Activated CD4-positive, alpha-beta T cell treated with anti-CD3 and anti-CD28 coated beads for 36 hours (primary cell): ENCODE results near the gene DNAJC5G. TPM values are rescaled to one million over a fixed set of nuclear protein-coding genes. Genes with fewer than 3 reads are reported as not detected.

Experiments
- ATAC-seq: fragments of 200-7000 bp; cut with Tn5 transposase; one replicate; pipeline ENCODE4 v1.10.0; 2021; ENCODE audit warnings: mild to moderate bottlenecking, moderate library complexity
- CTCF ChIA-PET: fragments of 350-600 bp; sonication (Branson Sonifier 250); formaldehyde crosslinking; loops from one replicate; lab custom pipeline; 2021; ENCODE audit warnings: antibody characterized with exemption; lab: Charles Lee
- POLR2A ChIA-PET: fragments of 350-600 bp; sonication (Branson Sonifier 250); formaldehyde crosslinking; loops from one replicate; lab custom pipeline; 2021; ENCODE audit warnings: antibody characterized with exemption, inconsistent platforms; lab: Charles Lee
- DNase-seq: peaks from one replicate; pipeline ENCODE4 v3.0.0-alpha.2; 2020
- H3K27ac Mint-ChIP-seq: one replicate; pipeline ENCODE4 v1.8.0; 2021; ENCODE audit warnings: mixed read lengths
- H3K27me3 Mint-ChIP-seq: one replicate; pipeline ENCODE4 v1.8.0; 2021; ENCODE audit warnings: mixed read lengths
- H3K36me3 Mint-ChIP-seq: one replicate; pipeline ENCODE4 v1.8.0; 2021; ENCODE audit warnings: low read depth, mixed read lengths
- H3K4me1 Mint-ChIP-seq: one replicate; pipeline ENCODE4 v1.8.0; 2021; ENCODE audit warnings: mixed read lengths
- H3K4me3 Mint-ChIP-seq: one replicate; pipeline ENCODE4 v1.8.0; 2021; ENCODE audit warnings: mild to moderate bottlenecking, moderate library complexity, mixed read lengths
- H3K9me3 Mint-ChIP-seq: one replicate; pipeline ENCODE4 v1.8.0; 2021; ENCODE audit warnings: low read depth, mixed read lengths
- intact Hi-C, 2 experiments: fragments of 100-400 bp; cut with DNase I in 1 of 2; cut with micrococcal nuclease in 1 of 2; formaldehyde crosslinking; loops; one replicate each; pipeline versions ENCODE4 v1.14.2 to v1.15.1; 2022 to 2024; cut with DNase I, micrococcal nuclease
- total RNA-seq, 2 experiments: library from RNA; stranded (reverse); gene quantifications; one replicate each; pipeline ENCODE4 v1.2.3, GENCODE V29; 2021

DNAJC5G gene
- total RNA-seq, 2 experiments from 2014 or later: not detected

DNA sequence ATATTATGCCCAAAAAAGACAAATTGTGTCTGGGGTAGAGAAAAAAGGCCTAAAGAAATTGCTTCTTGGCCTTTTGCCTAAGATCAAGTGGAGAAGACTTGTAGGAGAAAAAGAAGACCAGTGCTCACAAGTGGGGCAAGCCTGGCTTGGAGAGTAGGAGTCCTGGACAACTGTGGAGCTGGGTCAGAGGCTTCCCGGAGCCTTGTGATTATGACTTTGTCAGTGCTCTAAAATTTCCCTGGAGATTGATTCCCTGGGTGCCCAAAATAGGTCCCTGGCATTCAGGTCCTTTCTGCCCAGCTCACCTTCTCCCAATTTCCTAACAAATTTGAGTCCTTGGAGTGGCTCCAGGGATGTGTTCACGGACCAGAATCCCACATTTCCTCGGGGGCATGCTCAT, 6.2 kb downstream of the DNAJC5G start:
- intact Hi-C loops: loop anchor here in 1 of 2 experiments (2.0 kb wide), 1 partner anchor 113 kb away; no protein-coding TSS in a partner anchor

DNA sequence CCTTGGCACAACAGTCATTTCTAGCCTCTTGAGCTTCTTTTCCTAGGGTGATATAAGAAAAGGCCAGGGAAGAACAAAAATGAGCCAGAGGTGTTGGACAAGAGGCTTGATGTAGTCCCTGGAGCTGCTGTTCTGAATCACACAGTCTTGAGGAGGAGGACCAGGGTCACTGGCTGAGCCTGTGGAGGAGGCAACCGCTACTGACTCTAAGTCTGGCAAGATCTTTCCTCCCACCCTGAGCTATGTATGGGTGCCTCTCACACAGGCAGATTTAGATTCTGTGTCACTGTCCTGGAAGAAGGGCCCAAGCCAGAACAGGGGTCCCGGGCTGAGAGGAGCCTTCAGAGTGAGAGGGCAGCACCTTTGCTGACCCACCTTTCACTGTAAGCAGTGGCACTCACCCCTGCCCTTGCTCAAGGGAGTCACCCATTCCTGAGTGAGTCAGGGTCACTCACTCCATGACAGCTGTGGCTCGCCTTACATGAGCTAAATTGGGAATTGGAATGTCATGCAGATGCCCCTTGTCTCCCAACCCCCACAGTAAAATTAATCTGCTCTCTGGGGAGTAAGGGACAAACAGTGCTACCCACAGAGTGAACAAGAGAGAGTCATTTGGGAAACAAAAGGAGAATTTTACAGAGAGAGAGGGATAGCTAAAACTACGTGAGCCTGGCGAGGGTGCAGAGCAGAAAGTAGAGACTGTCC, 6.8 kb downstream of the DNAJC5G start, which contains the start of gene TRIM54:
Gene TRIM54 (plus strand): TSS at position 575 of the 705 bp plus-strand sequence. CDS start 303 bp downstream, outside the sequence.
- H3K27me3 Mint-ChIP-seq: peaks cover 15% of the 10 kb centered on the region
- intact Hi-C loops: loop anchor here in 1 of 2 experiments (2.0 kb wide), 1 partner anchor 113 kb away; no protein-coding TSS in a partner anchor
- DNase-seq: no peak
- no peaks in the 10 kb centered on the region for H3K36me3 Mint-ChIP-seq
- no peaks in the 10 kb centered on the region for H3K9me3 Mint-ChIP-seq
- POLR2A ChIA-PET: interaction anchor here (1.0 kb wide), 1 partner anchor 11 kb away, joined by 3 read pairs; no protein-coding TSS in a partner anchor
- ATAC-seq: no peak
- no peak within 1 kb of the TSS for H3K27ac Mint-ChIP-seq
- H3K4me1 Mint-ChIP-seq: peaks cover 4% of the 10 kb centered on the region
- CTCF ChIA-PET: interaction anchor here (0.7 to 5.6 kb wide), 13 partner anchors 10 to 183 kb away, joined by 3 to 82 read pairs (median 5); partner anchors contain the start of genes MPV17 and SLC30A3
- H3K4me3 Mint-ChIP-seq: no peak within 1 kb of the TSS

More for the DNA sequence above, 6.2 kb downstream of the DNAJC5G start:
- POLR2A ChIA-PET: interaction anchor here (1.0 kb wide), 1 partner anchor 11 kb away, joined by 3 read pairs; no protein-coding TSS in a partner anchor
- H3K4me1 Mint-ChIP-seq: peaks cover 4% of the 10 kb centered on the region
- ATAC-seq: no peak
- no peak for DNase-seq
- CTCF ChIA-PET: interaction anchor here (0.7 to 5.6 kb wide), 13 partner anchors 9 to 182 kb away, joined by 3 to 82 read pairs (median 12); partner anchors contain the start of genes MPV17 and SLC30A3
- no peak overlapping the region for H3K27ac Mint-ChIP-seq
- no peak overlapping the region for H3K4me3 Mint-ChIP-seq
- peaks cover 15% of the 10 kb centered on the region for H3K27me3 Mint-ChIP-seq
- no peaks in the 10 kb centered on the region for H3K9me3 Mint-ChIP-seq
- no peaks in the 10 kb centered on the region for H3K36me3 Mint-ChIP-seq

DNA sequence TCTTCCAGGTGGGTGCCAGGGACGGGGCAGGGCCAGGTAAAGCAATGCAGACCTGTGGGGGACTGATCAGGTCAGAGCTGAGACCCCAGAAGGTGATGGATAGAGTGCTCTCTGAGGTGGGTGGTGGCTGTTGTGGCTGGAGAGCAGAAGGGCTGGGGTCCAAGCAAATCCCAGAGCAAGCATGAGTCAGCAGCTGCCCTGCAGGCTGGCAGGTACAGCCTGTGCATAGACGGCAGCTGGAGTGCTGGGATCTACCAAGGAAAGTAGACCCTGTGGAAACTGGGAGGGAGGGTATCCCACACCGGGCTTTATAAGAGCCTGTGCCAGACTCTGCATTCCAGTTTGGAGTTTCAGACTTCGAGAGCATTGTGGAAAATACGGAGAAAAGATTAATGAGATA, 7.7 kb downstream of the DNAJC5G start:
- intact Hi-C loops: no loop called here
- no peak for DNase-seq
- H3K4me1 Mint-ChIP-seq: peaks cover 4% of the 10 kb centered on the region
- no peak for ATAC-seq
- no peaks in the 10 kb centered on the region for H3K36me3 Mint-ChIP-seq
- peaks cover 12% of the 10 kb centered on the region for H3K27me3 Mint-ChIP-seq
- ChIA-PET POLR2A (interaction anchor here (0.6 kb wide), 1 partner anchor 11 kb away, joined by 3 read pairs; no protein-coding TSS in a partner anchor), CTCF (interaction anchor here (0.7 to 5.6 kb wide), 11 partner anchors 10 to 1822 kb away, joined by 3 to 82 read pairs (median 6); partner anchors contain the start of gene SLC30A3)
- no peak overlapping the region for H3K27ac Mint-ChIP-seq
- H3K4me3 Mint-ChIP-seq: no peak overlapping the region
- H3K9me3 Mint-ChIP-seq: no peaks in the 10 kb centered on the region

DNA sequence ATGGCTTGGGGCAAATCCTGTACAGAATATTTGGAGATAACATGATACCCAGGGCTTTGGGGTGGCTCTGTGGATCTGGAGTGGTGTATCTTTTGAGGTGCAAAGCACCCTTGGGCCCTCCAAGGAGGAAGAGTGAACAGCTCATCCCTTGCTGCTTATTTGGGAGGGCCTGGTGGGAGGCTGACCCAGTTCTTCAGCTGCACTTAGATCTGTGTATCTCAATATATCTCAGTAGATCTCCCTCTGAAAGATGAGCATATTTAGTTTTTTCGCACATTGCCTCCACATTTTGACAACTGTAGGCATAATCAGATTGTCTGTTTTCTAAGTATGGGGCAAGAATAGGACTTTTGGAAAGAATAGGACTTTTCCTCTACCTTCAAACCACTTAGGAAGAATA, 9.8 kb downstream of the DNAJC5G start:
- H3K4me1 Mint-ChIP-seq: peaks cover under 1% of the 10 kb centered on the region
- H3K27me3 Mint-ChIP-seq: peaks cover 8% of the 10 kb centered on the region
- H3K4me3 Mint-ChIP-seq: no peak overlapping the region
- DNase-seq: no peak
- H3K27ac Mint-ChIP-seq: no peak overlapping the region
- H3K9me3 Mint-ChIP-seq: no peaks in the 10 kb centered on the region
- CTCF ChIA-PET: interaction anchor here (1.0 to 2.1 kb wide), 4 partner anchors 19 to 36 kb away, joined by 3 to 6 read pairs (median 4); no protein-coding TSS in a partner anchor
- H3K36me3 Mint-ChIP-seq: no peaks in the 10 kb centered on the region
- ATAC-seq: no peak
- POLR2A ChIA-PET: no interaction called here
- intact Hi-C loops: no loop called here

DNA sequence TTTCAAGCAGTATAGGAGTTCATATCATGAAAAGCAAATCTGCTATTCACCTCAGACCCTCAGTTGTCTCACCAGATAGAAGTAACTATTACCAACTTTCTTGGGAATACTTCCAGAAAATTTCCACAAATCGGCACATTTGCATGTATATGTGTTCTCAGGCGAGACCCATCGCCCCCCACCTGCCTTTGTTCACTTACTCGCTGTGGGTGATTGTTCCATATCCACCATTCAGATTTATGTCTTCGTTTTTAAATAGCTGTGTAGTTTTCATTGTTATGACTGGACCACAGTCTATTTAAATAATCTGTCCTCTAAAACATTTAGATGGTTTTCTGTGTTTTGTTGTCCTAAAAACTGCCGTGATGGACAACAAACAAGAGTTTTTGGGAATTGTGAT, 10.2 kb downstream of the DNAJC5G start:
- peaks cover 8% of the 10 kb centered on the region for H3K27me3 Mint-ChIP-seq
- CTCF ChIA-PET: interaction anchor here (0.8 kb wide), 1 partner anchor 192 kb away, joined by 4 read pairs; no protein-coding TSS in a partner anchor
- ATAC-seq: no peak

DNA sequence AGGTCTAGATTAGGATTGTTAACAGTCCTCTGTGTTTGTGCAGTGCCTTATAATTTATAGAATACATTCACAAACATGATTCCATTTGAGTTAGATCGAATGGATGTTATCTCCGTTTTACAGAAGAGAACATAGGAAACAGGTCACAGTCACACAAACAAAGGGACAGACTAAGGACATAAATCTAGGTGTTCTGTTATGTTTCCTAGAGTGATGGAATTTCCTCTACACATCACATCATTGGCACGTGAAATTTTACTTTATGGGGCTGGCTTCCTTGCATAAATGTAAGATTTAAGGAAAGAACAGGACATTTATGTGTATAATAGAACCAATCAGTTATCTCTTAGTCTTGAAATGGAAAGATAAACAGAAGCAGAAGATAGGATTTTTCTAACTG, 13.4 kb downstream of the DNAJC5G start:
- no peaks in the 10 kb centered on the region for H3K36me3 Mint-ChIP-seq
- ChIA-PET POLR2A (no interaction called here), CTCF (interaction anchor here (0.6 to 1.8 kb wide), 4 partner anchors 9 to 122 kb away, joined by 3 to 7 read pairs (median 4); no protein-coding TSS in a partner anchor)
- no peaks in the 10 kb centered on the region for H3K4me1 Mint-ChIP-seq
- H3K4me3 Mint-ChIP-seq: no peak overlapping the region
- H3K27ac Mint-ChIP-seq: no peak overlapping the region
- peaks cover 8% of the 10 kb centered on the region for H3K27me3 Mint-ChIP-seq
- DNase-seq (no peak), ATAC-seq (no peak)
- intact Hi-C loops: no loop called here
- no peaks in the 10 kb centered on the region for H3K9me3 Mint-ChIP-seq

More for the DNA sequence above, 10.2 kb downstream of the DNAJC5G start:
- H3K27ac Mint-ChIP-seq: no peak overlapping the region
- no peak for DNase-seq
- POLR2A ChIA-PET: no interaction called here
- H3K4me3 Mint-ChIP-seq: no peak overlapping the region
- H3K9me3 Mint-ChIP-seq: no peaks in the 10 kb centered on the region
- no peaks in the 10 kb centered on the region for H3K4me1 Mint-ChIP-seq
- no peaks in the 10 kb centered on the region for H3K36me3 Mint-ChIP-seq
- intact Hi-C loops: no loop called here

DNA sequence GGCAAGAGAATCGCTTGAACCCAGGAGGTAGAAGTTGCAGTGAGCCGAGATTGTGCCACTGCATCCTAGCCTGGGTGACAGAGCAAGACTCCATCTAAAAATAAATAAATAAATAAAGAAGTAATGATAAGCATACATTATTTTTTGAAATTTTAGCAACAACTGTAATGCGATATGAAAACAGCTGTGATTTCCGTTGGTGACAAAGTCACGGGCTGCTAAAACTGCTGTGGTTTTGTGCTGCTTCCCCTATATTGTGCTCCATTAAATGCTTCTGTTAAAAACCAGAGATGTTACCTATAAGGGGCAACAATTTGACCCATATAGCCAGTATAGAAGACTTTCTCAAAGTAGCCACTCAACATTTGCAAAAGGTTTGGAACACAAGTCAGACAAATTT, 15.3 kb downstream of the DNAJC5G start:
- Mint-ChIP-seq H3K36me3 (no peaks in the 10 kb centered on the region), H3K9me3 (no peaks in the 10 kb centered on the region), H3K4me3 (no peak overlapping the region), H3K4me1 (no peaks in the 10 kb centered on the region), H3K27ac (no peak overlapping the region), H3K27me3 (peaks cover 6% of the 10 kb centered on the region)
- intact Hi-C loops: no loop called here
- DNase-seq: no peak
- no peak for ATAC-seq
- POLR2A ChIA-PET: interaction anchor here (0.6 kb wide), 1 partner anchor 441 kb away, joined by 5 read pairs; no protein-coding TSS in a partner anchor
- CTCF ChIA-PET: interaction anchor here (1.0 to 3.7 kb wide), 4 partner anchors 9 to 444 kb away, joined by 3 to 19 read pairs (median 4); no protein-coding TSS in a partner anchor

DNA sequence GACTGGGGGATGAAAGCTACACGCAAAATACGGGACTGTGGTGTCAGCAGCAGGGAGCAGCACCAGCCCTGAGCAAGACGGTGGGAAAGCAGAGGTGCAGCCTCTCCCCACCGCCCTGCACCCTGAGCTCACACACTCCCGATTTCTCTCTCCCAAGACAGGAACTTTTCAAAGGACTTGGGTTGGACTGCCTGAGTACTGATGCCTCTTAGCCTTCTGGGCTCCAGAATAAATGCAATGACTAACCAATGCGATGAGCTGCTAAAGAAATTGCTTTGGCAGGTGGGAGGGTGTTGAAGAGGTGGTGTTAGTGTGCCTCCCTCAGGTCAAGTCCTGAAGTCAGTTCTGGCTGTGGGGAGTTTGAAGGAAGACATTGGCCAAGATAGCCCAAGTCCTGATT, 16.6 kb downstream of the DNAJC5G start:
- Mint-ChIP-seq H3K27me3 (peaks cover 6% of the 10 kb centered on the region), H3K4me3 (no peak overlapping the region), H3K27ac (no peak overlapping the region), H3K9me3 (no peaks in the 10 kb centered on the region), H3K36me3 (no peaks in the 10 kb centered on the region), H3K4me1 (no peaks in the 10 kb centered on the region)
- intact Hi-C loops: no loop called here
- CTCF ChIA-PET: interaction anchor here (1.9 to 3.7 kb wide), 3 partner anchors 9 to 12 kb away, joined by 5 to 23 read pairs (median 19); partner anchors contain the start of gene TRIM54
- ATAC-seq: peak; percentile 26
- no peak for DNase-seq
- POLR2A ChIA-PET: interaction anchor here (1.2 kb wide), 1 partner anchor 10 kb away, joined by 3 read pairs; the partner anchor contains the start of gene TRIM54

DNA sequence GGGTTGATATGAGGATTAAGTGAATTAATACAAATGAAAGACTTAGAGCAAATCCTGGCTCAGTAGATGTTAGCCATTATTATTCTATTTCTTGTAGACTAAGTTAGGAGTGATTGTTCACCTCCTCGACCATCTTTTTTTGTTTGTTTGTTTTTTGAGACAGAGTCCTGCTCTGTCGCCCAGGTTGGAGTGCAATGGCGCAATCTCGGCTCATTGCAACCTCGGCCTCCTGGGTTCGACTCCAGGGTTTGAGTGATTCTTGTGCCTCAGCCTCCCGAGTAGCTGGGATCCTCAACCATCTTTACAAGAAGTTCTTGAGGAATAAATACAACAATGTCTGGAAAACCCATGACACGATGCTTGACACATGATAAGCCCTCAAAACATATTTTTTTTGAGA, 19.7 kb downstream of the DNAJC5G start:
- H3K27me3 Mint-ChIP-seq: peaks cover 6% of the 10 kb centered on the region
- intact Hi-C loops: no loop called here
- no peaks in the 10 kb centered on the region for H3K36me3 Mint-ChIP-seq
- H3K4me1 Mint-ChIP-seq: no peaks in the 10 kb centered on the region
- CTCF ChIA-PET: interaction anchor here (1.8 kb wide), 1 partner anchor 15 kb away, joined by 9 read pairs; no protein-coding TSS in a partner anchor
- no peaks in the 10 kb centered on the region for H3K9me3 Mint-ChIP-seq
- POLR2A ChIA-PET: interaction anchor here (0.7 kb wide), 1 partner anchor 162 kb away, joined by 7 read pairs; no protein-coding TSS in a partner anchor
- H3K27ac Mint-ChIP-seq: no peak overlapping the region
- no peak for ATAC-seq
- no peak for DNase-seq
- no peak overlapping the region for H3K4me3 Mint-ChIP-seq

DNA sequence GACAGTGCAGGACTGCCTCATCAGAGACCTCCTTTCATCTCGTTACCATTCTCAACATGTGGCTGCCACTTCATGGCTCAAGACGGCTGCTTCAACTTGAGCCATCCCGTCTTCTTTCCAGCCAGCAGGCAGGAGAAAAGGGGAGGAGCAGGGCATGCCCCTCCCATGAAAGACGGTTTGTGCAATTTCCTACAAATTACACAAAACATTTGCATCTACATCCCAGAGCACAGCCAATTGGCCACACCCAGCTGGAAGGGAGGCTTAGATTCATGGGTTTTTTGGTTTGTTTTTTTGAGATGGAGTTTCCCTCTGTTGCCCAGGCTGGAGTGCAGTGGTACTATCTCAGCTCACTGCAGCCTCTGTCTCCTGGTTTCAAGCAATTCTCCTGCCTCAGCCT, 21.2 kb downstream of the DNAJC5G start:
- Mint-ChIP-seq H3K9me3 (no peaks in the 10 kb centered on the region), H3K27me3 (peaks cover 6% of the 10 kb centered on the region), H3K4me3 (no peak overlapping the region), H3K4me1 (no peaks in the 10 kb centered on the region), H3K27ac (no peak overlapping the region), H3K36me3 (no peaks in the 10 kb centered on the region)
- CTCF ChIA-PET: interaction anchor here (0.9 to 1.6 kb wide), 3 partner anchors 16 to 48 kb away, joined by 3 to 10 read pairs (median 3); no protein-coding TSS in a partner anchor
- DNase-seq (no peak), ATAC-seq (no peak)
- intact Hi-C loops: no loop called here
- POLR2A ChIA-PET: no interaction called here

DNA sequence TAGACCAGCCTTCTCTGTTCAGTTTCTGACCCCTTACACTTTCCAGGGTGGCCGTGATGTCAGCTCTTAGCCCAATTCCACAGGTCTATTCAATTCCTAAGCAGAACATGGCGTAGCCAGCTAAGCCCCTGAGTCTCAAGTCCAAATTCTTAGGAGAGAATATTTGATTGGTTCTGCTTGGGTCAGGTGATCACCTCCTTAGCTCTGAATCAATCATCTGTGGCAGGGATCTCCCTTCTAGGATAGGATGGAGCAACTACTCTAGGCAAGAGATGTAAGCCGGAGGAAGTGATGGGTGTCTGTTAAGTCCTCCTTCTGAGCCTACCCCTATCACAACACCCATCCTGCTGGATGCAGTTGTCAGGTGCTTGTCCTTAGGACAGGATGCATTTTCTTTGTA, 22.0 kb downstream of the DNAJC5G start:
- Mint-ChIP-seq H3K27me3 (no peaks in the 10 kb centered on the region), H3K9me3 (no peaks in the 10 kb centered on the region), H3K27ac (no peak overlapping the region), H3K36me3 (no peaks in the 10 kb centered on the region), H3K4me1 (no peaks in the 10 kb centered on the region), H3K4me3 (no peak overlapping the region)
- ChIA-PET POLR2A (no interaction called here), CTCF (interaction anchor here (0.9 kb wide), 1 partner anchor 49 kb away, joined by 3 read pairs; no protein-coding TSS in a partner anchor)
- intact Hi-C loops: no loop called here
- DNase-seq (no peak), ATAC-seq (no peak)
